Measurements from ENCODE around the gene MTMR11.
A peak's percentile ranks its signal among the peaks of the same experiment; 100 is the strongest.
"Not testable (repeated sequence)": the region's sequence is repeated elsewhere in the genome, so short reads cannot be mapped to it uniquely, and the experiment has no call there.

The MTMR11 gene

GRCh38 chr1:149962736-149963135 is 26.1 kb upstream of the MTMR11 start:
- Histone ChIP-seq H3K9me3 (ENCODE audit: control insufficient read depth, low read length) (no peaks in the 10 kb centered on the region), H3K4me1 (ENCODE audit: control insufficient read depth, insufficient read depth, low read length) (peaks cover 20% of the 10 kb centered on the region), H3K36me3 (ENCODE audit: control insufficient read depth, insufficient read depth, low read length) (peaks cover 9% of the 10 kb centered on the region), H3K9ac (ENCODE audit: low read length) (no peak overlapping the region), H3K4me3 (ENCODE audit: low read length) (no peak overlapping the region), H3K27me3 (ENCODE audit: control insufficient read depth, insufficient read depth, low read length) (no peaks in the 10 kb centered on the region)

GRCh38 chr1:149962039-149962647 is 25.5 kb upstream of the MTMR11 start:
- peaks cover 9% of the 10 kb centered on the region for H3K36me3 ChIP-seq (ENCODE audit: control insufficient read depth, insufficient read depth, low read length)
- H3K9ac ChIP-seq (ENCODE audit: low read length) = no peak overlapping the region
- H3K9me3 ChIP-seq (ENCODE audit: control insufficient read depth, low read length) = no peaks in the 10 kb centered on the region
- no peak overlapping the region for H3K4me3 ChIP-seq (ENCODE audit: low read length)
- H3K27me3 ChIP-seq (ENCODE audit: control insufficient read depth, insufficient read depth, low read length) = no peaks in the 10 kb centered on the region
- peaks cover 20% of the 10 kb centered on the region for H3K4me1 ChIP-seq (ENCODE audit: control insufficient read depth, insufficient read depth, low read length)

GRCh38 chr1:149957548-149957947 is 20.9 kb upstream of the MTMR11 start:
- H3K27me3 ChIP-seq (ENCODE audit: control insufficient read depth, insufficient read depth, low read length); H3K4me3 ChIP-seq (ENCODE audit: low read length); H3K36me3 ChIP-seq (ENCODE audit: control insufficient read depth, insufficient read depth, low read length); H3K9ac ChIP-seq (ENCODE audit: low read length); H3K4me1 ChIP-seq (ENCODE audit: control insufficient read depth, insufficient read depth, low read length); H3K9me3 ChIP-seq (ENCODE audit: control insufficient read depth, low read length): not testable (repeated sequence)

GRCh38 chr1:149949911-149950310 is 13.2 kb upstream of the MTMR11 start:
- Histone ChIP-seq H3K4me1 (ENCODE audit: control insufficient read depth, insufficient read depth, low read length) (no peaks in the 10 kb centered on the region), H3K9me3 (ENCODE audit: control insufficient read depth, low read length) (no peaks in the 10 kb centered on the region), H3K9ac (ENCODE audit: low read length) (no peak overlapping the region), H3K4me3 (ENCODE audit: low read length) (no peak overlapping the region), H3K36me3 (ENCODE audit: control insufficient read depth, insufficient read depth, low read length) (no peaks in the 10 kb centered on the region), H3K27me3 (ENCODE audit: control insufficient read depth, insufficient read depth, low read length) (no peaks in the 10 kb centered on the region)

- Histone ChIP-seq H3K27me3 (ENCODE audit: control insufficient read depth, insufficient read depth, low read length) (no peaks in the 10 kb centered on the region), H3K9ac (ENCODE audit: low read length) (no peak overlapping the region), H3K9me3 (ENCODE audit: control insufficient read depth, low read length) (no peaks in the 10 kb centered on the region), H3K36me3 (ENCODE audit: control insufficient read depth, insufficient read depth, low read length) (no peaks in the 10 kb centered on the region), H3K4me3 (ENCODE audit: low read length) (no peak overlapping the region), H3K4me1 (ENCODE audit: control insufficient read depth, insufficient read depth, low read length) (peaks cover 17% of the 10 kb centered on the region)
These were observed 8.5 kb upstream of the MTMR11 start for GRCh38 chr1:149945206-149945605.

GRCh38 chr1:149942885-149943284 is 6.2 kb upstream of the MTMR11 start:
- no peaks in the 10 kb centered on the region for H3K36me3 ChIP-seq (ENCODE audit: control insufficient read depth, insufficient read depth, low read length)
- H3K9me3 ChIP-seq (ENCODE audit: control insufficient read depth, low read length) = no peaks in the 10 kb centered on the region
- H3K4me1 ChIP-seq (ENCODE audit: control insufficient read depth, insufficient read depth, low read length) = peaks cover 36% of the 10 kb centered on the region
- no peak overlapping the region for H3K4me3 ChIP-seq (ENCODE audit: low read length)
- no peaks in the 10 kb centered on the region for H3K27me3 ChIP-seq (ENCODE audit: control insufficient read depth, insufficient read depth, low read length)
- H3K9ac ChIP-seq (ENCODE audit: low read length) = no peak overlapping the region

GRCh38 chr1:149942207-149942606 is 5.5 kb upstream of the MTMR11 start:
- H3K9ac ChIP-seq (ENCODE audit: low read length) = no peak overlapping the region
- H3K36me3 ChIP-seq (ENCODE audit: control insufficient read depth, insufficient read depth, low read length) = no peaks in the 10 kb centered on the region
- no peaks in the 10 kb centered on the region for H3K9me3 ChIP-seq (ENCODE audit: control insufficient read depth, low read length)
- peaks cover 43% of the 10 kb centered on the region for H3K4me1 ChIP-seq (ENCODE audit: control insufficient read depth, insufficient read depth, low read length)
- no peaks in the 10 kb centered on the region for H3K27me3 ChIP-seq (ENCODE audit: control insufficient read depth, insufficient read depth, low read length)
- no peak overlapping the region for H3K4me3 ChIP-seq (ENCODE audit: low read length)

- Histone ChIP-seq H3K9me3 (ENCODE audit: control insufficient read depth, low read length) (no peaks in the 10 kb centered on the region), H3K36me3 (ENCODE audit: control insufficient read depth, insufficient read depth, low read length) (no peaks in the 10 kb centered on the region), H3K9ac (ENCODE audit: low read length) (no peak overlapping the region), H3K27me3 (ENCODE audit: control insufficient read depth, insufficient read depth, low read length) (no peaks in the 10 kb centered on the region), H3K4me3 (ENCODE audit: low read length) (no peak overlapping the region), H3K4me1 (ENCODE audit: control insufficient read depth, insufficient read depth, low read length) (peaks cover 60% of the 10 kb centered on the region)
These were observed 3.7 kb upstream of the MTMR11 start for GRCh38 chr1:149940427-149940826.

GRCh38 chr1:149938668-149939003 is 2.0 kb upstream of the MTMR11 start:
- H3K36me3 ChIP-seq (ENCODE audit: control insufficient read depth, insufficient read depth, low read length); H3K27me3 ChIP-seq (ENCODE audit: control insufficient read depth, insufficient read depth, low read length); H3K9me3 ChIP-seq (ENCODE audit: control insufficient read depth, low read length); H3K4me3 ChIP-seq (ENCODE audit: low read length): not testable (repeated sequence)
- peaks cover 61% of the 10 kb centered on the region for H3K4me1 ChIP-seq (ENCODE audit: control insufficient read depth, insufficient read depth, low read length)
- peak overlapping the region; percentile 62 for H3K9ac ChIP-seq (ENCODE audit: low read length)

- peaks cover 61% of the 10 kb centered on the region for H3K4me1 ChIP-seq (ENCODE audit: control insufficient read depth, insufficient read depth, low read length)
- H3K9ac ChIP-seq (ENCODE audit: low read length) = peak overlapping the region; percentile 48
- no peaks in the 10 kb centered on the region for H3K9me3 ChIP-seq (ENCODE audit: control insufficient read depth, low read length)
- peaks cover 4% of the 10 kb centered on the region for H3K36me3 ChIP-seq (ENCODE audit: control insufficient read depth, insufficient read depth, low read length)
- H3K4me3 ChIP-seq (ENCODE audit: low read length) = no peak overlapping the region
- no peaks in the 10 kb centered on the region for H3K27me3 ChIP-seq (ENCODE audit: control insufficient read depth, insufficient read depth, low read length)
These were observed 1.1 kb upstream of the MTMR11 start for GRCh38 chr1:149937759-149938158.

GRCh38 chr1:149936992-149937705 is 470 bp upstream of the MTMR11 start:
- Histone ChIP-seq H3K36me3 (ENCODE audit: control insufficient read depth, insufficient read depth, low read length) (peaks cover 4% of the 10 kb centered on the region), H3K4me3 (ENCODE audit: low read length) (peak overlapping the region; percentile 53), H3K4me1 (ENCODE audit: control insufficient read depth, insufficient read depth, low read length) (peaks cover 59% of the 10 kb centered on the region), H3K9me3 (ENCODE audit: control insufficient read depth, low read length) (no peaks in the 10 kb centered on the region), H3K27me3 (ENCODE audit: control insufficient read depth, insufficient read depth, low read length) (no peaks in the 10 kb centered on the region), H3K9ac (ENCODE audit: low read length) (peak overlapping the region; percentile 73)

GRCh38 chr1:149934356-149934755 is 2.3 kb downstream of the MTMR11 start:
- Histone ChIP-seq H3K36me3 (ENCODE audit: control insufficient read depth, insufficient read depth, low read length) (peaks cover 4% of the 10 kb centered on the region), H3K4me1 (ENCODE audit: control insufficient read depth, insufficient read depth, low read length) (peaks cover 36% of the 10 kb centered on the region), H3K27me3 (ENCODE audit: control insufficient read depth, insufficient read depth, low read length) (no peaks in the 10 kb centered on the region), H3K4me3 (ENCODE audit: low read length) (no peak overlapping the region), H3K9ac (ENCODE audit: low read length) (no peak overlapping the region), H3K9me3 (ENCODE audit: control insufficient read depth, low read length) (no peaks in the 10 kb centered on the region)

All from mucosa of stomach (tissue), 1 donor.